ENCODE data around the gene TTC5. TPM values are rescaled to one million over a fixed set of nuclear protein-coding genes. Genes with fewer than 3 reads are reported as not detected.

TTC5 gene
- total RNA-seq, 2 donors from 2014 or later, result 11.1 to 18.5 TPM

GRCh38 chr14:20334017-20334416 is 28.3 kb upstream of the TTC5 start:
- H3K27ac ChIP-seq, result peak overlapping the region in 1 of 2 donors; percentile 83
- no peaks in the 10 kb centered on the region for H3K36me3 ChIP-seq
- no peaks in the 10 kb centered on the region for H3K4me1 ChIP-seq (replicated peaks)
- intact Hi-C loops (cut with DNase I), result loop anchor here (5.0 kb wide), 2 partner anchors 78 to 278 kb away; partner anchors contain the start of gene TEP1
- H3K27me3 ChIP-seq (replicated peaks; ENCODE audit: insufficient read depth), result no peaks in the 10 kb centered on the region
- 82% methylated on average over 7 of the region's 7 CpGs for WGBS
- TF ChIP-seq POLR2A (IDR thresholded peaks at IDR 0.05) (no peak), CTCF (IDR thresholded peaks at IDR 0.05) (no peak)
- H3K9me3 ChIP-seq, result no peaks in the 10 kb centered on the region
- H3K4me3 ChIP-seq, result no peak overlapping the region
- no peak for DNase-seq (ENCODE audit: low spot score)

- H3K4me3 ChIP-seq, result peak overlapping the region; percentile 35 to 48
- TF ChIP-seq POLR2AphosphoS5 (IDR thresholded peaks at IDR 0.05) (no peak), CTCF (IDR thresholded peaks at IDR 0.05) (no peak), POLR2A (IDR thresholded peaks at IDR 0.05) (no peak)
- WGBS, result 7% methylated on average over 3 of the region's 3 CpGs
- H3K27me3 ChIP-seq (replicated peaks; ENCODE audit: insufficient read depth), result no peaks in the 10 kb centered on the region
- no peaks in the 10 kb centered on the region for H3K36me3 ChIP-seq
- no peak for DNase-seq (ENCODE audit: low spot score)
- intact Hi-C loops (cut with DNase I), result loop anchor here (5.0 kb wide), 2 partner anchors 79 to 279 kb away; partner anchors contain the start of gene TEP1
- H3K4me1 ChIP-seq (replicated peaks), result no peaks in the 10 kb centered on the region
- peak overlapping the region; percentile 75 to 83 for H3K27ac ChIP-seq
- H3K9me3 ChIP-seq, result no peaks in the 10 kb centered on the region
These were observed 27.7 kb upstream of the TTC5 start for GRCh38 chr14:20333494-20333841.

- H3K4me3 ChIP-seq, result peak within 1 kb of the TSS; percentile 35 to 48
- H3K4me1 ChIP-seq (replicated peaks), result no peaks in the 10 kb centered on the region
- peak within 1 kb of the TSS; percentile 75 to 83 for H3K27ac ChIP-seq
- no peaks in the 10 kb centered on the region for H3K36me3 ChIP-seq
- peak; percentile 90 for TF ChIP-seq POLR2AphosphoS5 (IDR thresholded peaks at IDR 0.05)
- peak; percentile 33 for TF ChIP-seq POLR2A (IDR thresholded peaks at IDR 0.05)
- TF ChIP-seq CTCF (IDR thresholded peaks at IDR 0.05), result no peak
- WGBS, result under 1% methylated on average over 19 of the region's 19 CpGs
- H3K9me3 ChIP-seq, result no peaks in the 10 kb centered on the region
- H3K27me3 ChIP-seq (replicated peaks; ENCODE audit: insufficient read depth), result no peaks in the 10 kb centered on the region
- intact Hi-C loops (cut with DNase I), result loop anchor here (5.0 kb wide), 2 partner anchors 79 to 279 kb away; partner anchors contain the start of gene TEP1
- DNase-seq (ENCODE audit: low spot score), result peak; percentile 77
These were observed 27.2 kb upstream of the TTC5 start, which contains the start of gene CCNB1IP1 for GRCh38 chr14:20332788-20333493. TSS of gene CCNB1IP1 (minus strand) at chr14:20333279. CDS start at chr14:20316523, 16,756 bp downstream.

GRCh38 chr14:20332431-20332787 is 26.7 kb upstream of the TTC5 start:
- Histone ChIP-seq H3K27ac (peak overlapping the region; percentile 75 to 83), H3K36me3 (no peaks in the 10 kb centered on the region), H3K4me3 (peak overlapping the region; percentile 35 to 48), H3K27me3 (replicated peaks; ENCODE audit: insufficient read depth) (no peaks in the 10 kb centered on the region), H3K9me3 (no peaks in the 10 kb centered on the region), H3K4me1 (replicated peaks) (no peaks in the 10 kb centered on the region)
- WGBS, result 2% methylated on average over 4 of the region's 4 CpGs
- no peak for DNase-seq (ENCODE audit: low spot score)
- TF ChIP-seq POLR2AphosphoS5 (IDR thresholded peaks at IDR 0.05), result no peak
- no peak for TF ChIP-seq POLR2A (IDR thresholded peaks at IDR 0.05)
- TF ChIP-seq CTCF (IDR thresholded peaks at IDR 0.05), result no peak
- intact Hi-C loops (cut with DNase I), result loop anchor here (5.0 kb wide), 2 partner anchors 80 to 280 kb away; partner anchors contain the start of gene TEP1
